RCC 7860 (cell line): ENCODE results near the gene GTF3C1.

ENCODE experiments used
- DNase-seq: peaks from one replicate; pipeline ENCODE4 v3.0.0-alpha.2; 2015; ENCODE audit warnings: low spot score
- FAIRE-seq: peaks from 2 replicates; lab custom pipeline; 2012; peaks lifted over from hg19 to GRCh38; lab: Jason Lieb, UNC

The GTF3C1 gene

GRCh38 chr16:27430512-27430911 lies 119.2 kb downstream of the GTF3C1 start:
- DNase-seq (no peak), FAIRE-seq (no peak)

DNA sequence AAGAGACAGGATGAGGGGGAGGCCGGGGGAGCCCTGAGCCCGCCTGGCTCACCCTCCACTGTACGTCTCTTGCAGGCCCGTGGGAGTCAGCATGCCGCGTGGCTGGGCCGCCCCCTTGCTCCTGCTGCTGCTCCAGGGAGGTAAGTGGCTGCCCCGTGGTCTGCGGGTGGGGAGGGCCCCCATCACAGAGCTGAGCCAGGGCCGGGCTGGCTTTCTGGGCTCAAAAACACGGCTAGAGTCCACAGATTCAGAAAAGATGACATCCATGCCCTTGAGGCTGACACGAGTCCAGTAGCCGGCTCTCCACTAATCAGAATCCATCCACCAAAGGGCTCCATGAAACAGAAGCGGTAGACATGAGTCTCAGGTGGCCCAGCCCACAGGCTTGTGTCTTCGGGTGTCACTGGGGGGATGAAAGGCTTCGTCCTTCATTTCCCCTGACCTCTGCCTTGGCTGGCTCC lies 119.7 kb downstream of the GTF3C1 start:
- DNase-seq = no peak
- no peak for FAIRE-seq

- no peak for FAIRE-seq
- DNase-seq = no peak
These were observed 120.3 kb downstream of the GTF3C1 start for GRCh38 chr16:27429330-27429871.

GRCh38 chr16:27428026-27428785 lies 121.5 kb downstream of the GTF3C1 start:
- no peak for DNase-seq
- no peak for FAIRE-seq

- DNase-seq (no peak), FAIRE-seq (no peak)
These were observed 122.2 kb downstream of the GTF3C1 start for GRCh38 chr16:27427538-27427937.

DNA sequence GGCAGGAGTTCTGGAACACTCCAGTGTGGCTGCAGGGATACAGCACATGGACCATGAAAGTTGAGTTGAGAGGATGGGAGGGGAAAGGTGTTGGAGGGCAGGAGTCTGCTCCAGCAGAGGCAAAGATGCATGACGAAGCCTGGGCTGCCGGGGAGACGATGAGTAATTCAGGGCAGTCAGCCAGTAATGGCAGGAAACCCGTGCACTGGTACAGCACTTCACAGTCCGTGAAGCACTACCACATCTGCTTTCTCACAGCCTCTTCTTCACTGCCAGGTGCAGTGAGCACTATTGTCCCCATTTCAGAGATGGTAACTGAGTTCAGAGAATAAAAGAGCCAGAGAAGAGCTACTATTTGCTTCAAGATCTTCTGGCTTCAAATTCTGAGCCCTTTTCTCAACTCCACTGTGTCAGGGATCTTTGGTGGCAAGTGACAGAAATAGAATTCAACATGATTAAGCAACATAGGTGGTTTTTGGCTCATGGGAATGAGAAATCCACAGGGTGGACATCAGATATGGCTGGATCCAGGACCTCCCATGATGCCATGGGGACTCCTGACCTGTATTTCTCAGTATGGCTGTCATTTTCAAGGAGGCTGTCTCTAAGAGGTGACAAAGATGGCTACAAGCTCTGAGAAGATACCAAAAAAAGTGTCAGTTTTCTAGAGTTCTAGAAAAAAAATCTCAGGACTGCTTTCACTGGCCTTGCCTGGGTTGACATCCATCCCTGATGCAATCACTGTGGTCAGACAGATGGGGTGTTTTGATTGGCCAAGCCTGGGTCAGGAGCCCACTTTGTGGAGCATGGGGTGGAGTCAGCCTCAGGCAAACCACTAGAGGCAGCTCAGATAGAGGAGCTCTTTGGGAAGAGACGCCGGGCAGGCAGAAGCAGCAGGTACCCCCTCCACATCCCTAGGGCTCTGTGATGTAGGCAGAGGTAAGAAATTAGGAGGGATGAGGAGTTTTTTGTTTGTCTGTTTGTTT lies 123.0 kb downstream of the GTF3C1 start:
- DNase-seq (peak; percentile 91), FAIRE-seq (peak; percentile 94)

GRCh38 chr16:27425961-27426360 lies 123.8 kb downstream of the GTF3C1 start:
- FAIRE-seq = no peak
- no peak for DNase-seq

DNA sequence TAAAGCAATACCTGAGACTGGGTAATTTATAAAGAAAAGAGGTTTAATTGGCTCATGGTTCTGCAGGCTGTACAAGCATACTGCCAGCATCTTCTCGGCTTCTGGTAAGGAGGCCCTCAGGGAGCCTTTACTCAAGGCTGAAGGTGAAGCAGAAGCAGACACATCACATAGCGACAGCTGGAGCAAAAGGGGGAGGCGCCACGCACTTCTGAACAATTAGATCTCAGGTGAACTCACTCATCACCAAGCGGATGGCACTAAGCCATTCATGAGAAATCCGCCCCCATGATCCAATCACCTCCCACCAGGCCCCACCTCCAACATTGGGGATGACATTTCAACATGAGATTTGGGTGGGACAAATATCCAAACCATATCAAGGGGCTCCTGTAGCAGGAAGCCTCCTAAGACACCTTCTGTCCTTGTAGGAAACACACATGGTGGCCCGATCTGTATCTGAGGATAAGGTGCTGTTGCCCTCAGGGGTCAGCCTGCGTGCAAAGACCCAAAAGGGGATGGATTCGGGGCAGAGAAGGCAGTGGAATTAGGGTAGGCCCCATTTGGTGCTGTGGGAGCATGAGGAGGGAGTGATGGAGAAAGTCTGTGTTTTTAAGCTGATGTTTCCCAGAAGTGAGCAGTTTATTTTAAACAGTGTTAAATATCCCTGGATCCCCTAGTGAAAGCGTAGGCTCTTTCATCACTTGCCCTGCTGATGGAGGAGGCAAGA lies 124.8 kb downstream of the GTF3C1 start:
- no peak for DNase-seq
- no peak for FAIRE-seq

GRCh38 chr16:27421961-27422740 lies 127.6 kb downstream of the GTF3C1 start:
- no peak for FAIRE-seq
- DNase-seq = no peak

DNA sequence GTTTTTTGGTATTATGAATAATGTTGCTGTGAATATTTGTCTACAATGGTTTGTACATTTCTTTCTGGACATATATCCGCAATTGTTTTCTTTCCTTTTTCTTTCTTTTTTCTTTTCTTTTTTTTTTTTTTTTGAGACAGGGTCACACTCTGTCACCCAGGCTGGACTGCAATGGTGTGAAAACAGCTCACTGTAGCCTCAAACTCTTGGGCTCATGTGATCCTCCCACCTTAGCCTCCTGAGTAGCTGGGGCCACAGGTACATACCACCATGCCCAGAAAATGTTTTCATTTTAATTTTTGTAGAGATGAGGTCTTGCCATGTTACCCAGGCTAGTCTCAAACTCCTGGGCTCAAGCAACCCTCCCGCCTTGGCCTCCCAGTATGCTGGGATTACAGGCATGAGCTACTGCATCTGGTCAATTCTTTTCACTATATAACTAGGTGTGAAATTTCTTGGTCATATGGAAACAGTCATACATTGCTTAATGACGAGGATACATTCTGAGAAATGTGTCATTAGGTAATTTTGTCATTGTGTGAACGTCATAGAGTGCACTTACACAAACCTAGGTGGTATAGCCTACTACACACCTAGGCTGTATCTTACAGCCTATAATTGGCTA lies 132.6 kb downstream of the GTF3C1 start:
- DNase-seq (no peak), FAIRE-seq (no peak)

- no peak for FAIRE-seq
- DNase-seq = no peak
These were observed 134.8 kb downstream of the GTF3C1 start for GRCh38 chr16:27414788-27415431.

GRCh38 chr16:27413956-27414355 lies 135.8 kb downstream of the GTF3C1 start:
- DNase-seq (no peak), FAIRE-seq (no peak)

DNA sequence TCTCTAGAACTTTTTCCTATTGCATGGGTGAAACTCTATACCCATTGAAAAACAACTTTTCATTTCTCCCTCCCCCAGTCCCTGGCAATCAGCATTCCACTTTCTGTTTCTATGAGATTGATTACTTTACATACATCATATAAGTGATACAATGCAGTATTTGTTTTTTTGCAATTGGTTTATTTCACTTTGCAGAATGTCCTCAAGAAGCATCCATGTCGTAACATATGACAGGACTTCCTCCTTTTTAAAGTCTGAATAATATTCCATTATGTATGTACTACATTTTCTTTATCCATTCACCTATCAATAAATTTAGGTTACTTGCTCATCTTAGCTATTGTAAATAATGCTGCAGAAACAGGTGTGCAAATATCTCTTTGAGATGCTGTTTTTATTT lies 139.0 kb downstream of the GTF3C1 start:
- FAIRE-seq (no peak), DNase-seq (no peak)
